Measurements from ENCODE around the gene DGKI.

DNA sequence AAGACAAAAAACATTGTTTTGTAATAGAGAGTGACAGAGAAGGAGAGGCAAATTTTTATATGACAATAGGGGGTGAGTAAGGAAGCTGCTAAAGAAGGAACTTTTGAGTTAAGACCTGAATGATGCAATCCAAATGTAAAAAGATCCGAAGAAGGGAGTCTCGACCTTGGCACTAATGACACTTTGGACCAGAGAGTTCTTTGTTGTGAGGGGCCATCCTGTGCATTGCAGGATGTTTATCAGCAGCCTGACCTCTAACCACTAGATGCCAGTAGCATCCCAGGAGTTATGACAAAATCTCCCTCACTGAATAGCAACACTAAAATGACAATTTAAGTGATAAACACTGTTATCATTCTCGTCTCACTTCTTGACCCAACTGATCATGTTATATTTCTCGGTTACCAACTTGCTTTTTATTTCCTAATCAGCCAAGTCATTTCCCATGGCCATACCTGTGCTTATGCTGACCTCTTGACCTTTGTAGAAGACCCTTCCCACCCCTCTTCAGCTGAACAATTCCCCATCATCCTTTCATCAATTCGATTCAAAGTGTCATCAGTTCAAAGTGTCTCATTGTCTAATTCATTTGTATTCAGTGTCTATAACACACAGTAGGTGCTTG lies 30.0 kb downstream of the DGKI start:
- TF ChIP-seq BHLHE40 (IDR thresholded peaks at IDR 0.05; ENCODE audit: borderline replicate concordance) (no peak), SUZ12 (IDR thresholded peaks at IDR 0.05) (no peak), TARDBP (IDR thresholded peaks at IDR 0.05) (no peak), LEF1 (IDR thresholded peaks at IDR 0.05; ENCODE audit: borderline replicate concordance) (no peak), FOXM1 (IDR thresholded peaks at IDR 0.05; ENCODE audit: borderline replicate concordance) (no peak), HDGF (IDR thresholded peaks at IDR 0.05; ENCODE audit: borderline replicate concordance) (no peak), NFRKB (IDR thresholded peaks at IDR 0.05) (no peak), FOXA1 (IDR thresholded peaks at IDR 0.05) (no peak), SP1 (IDR thresholded peaks at IDR 0.05) (no peak)
- TF ChIP-seq, protein P1, sequence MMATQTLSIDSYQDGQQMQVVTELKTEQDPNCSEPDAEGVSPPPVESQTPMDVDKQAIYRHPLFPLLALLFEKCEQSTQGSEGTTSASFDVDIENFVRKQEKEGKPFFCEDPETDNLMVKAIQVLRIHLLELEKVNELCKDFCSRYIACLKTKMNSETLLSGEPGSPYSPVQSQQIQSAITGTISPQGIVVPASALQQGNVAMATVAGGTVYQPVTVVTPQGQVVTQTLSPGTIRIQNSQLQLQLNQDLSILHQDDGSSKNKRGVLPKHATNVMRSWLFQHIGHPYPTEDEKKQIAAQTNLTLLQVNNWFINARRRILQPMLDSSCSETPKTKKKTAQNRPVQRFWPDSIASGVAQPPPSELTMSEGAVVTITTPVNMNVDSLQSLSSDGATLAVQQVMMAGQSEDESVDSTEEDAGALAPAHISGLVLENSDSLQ (IDR thresholded peaks at IDR 0.05), result no peak
